CD4-positive, alpha-beta T cell treated with Interleukin-6 at 100 ng/mL for 8 hours (primary cell): Measurements from ENCODE around the gene MRPL24.
"Not testable (repeated sequence)": the region's sequence is repeated elsewhere in the genome, so short reads cannot be mapped to it uniquely, and the experiment has no call there.

Experiments
- DNase-seq: peaks from one replicate; pipeline ENCODE4 v3.0.0-alpha.2; 2020; ENCODE audit warnings: mixed read lengths, low spot score

MRPL24 gene

DNA sequence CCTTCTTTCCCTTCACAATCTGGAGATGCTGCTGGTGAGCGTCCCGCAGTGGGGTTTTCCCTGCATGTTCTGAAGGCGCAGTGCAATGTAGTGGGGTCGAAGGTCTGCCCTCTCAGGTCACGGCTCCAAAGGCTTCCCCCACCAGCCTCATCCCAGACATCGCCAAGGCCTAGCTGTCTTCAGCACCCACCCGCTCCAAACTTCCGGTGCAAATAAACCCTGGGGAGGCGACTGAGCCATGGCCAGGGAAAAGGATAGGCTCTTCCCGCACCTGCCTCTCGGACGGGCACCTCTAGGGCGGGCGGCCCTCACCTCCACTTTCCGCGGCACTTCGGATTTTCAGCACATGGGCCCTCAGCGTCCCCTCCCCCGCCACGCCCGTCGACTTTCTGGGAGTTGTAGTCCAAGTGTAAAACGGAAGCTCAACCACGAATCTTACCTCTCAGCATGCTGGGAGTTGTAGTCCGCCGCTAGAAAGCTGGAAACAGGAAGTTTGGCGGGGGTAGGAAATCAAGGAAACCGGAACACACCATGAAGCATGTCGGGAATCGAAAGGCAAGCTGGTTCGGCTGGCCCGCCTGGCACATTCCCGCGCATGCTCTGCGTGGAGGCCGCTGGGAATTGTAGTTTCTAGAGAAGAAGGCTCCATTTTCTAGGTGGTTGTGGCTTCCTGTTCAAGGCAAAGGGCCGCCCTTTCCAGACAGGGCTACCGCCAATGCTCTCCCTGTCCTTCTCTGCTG lies at the start of gene MRPL24:
TSS of gene MRPL24 (minus strand) at position 348 of the 740 bp plus-strand sequence. CDS start 2,384 bp downstream, outside the sequence.
- peak; percentile 99 for DNase-seq

GRCh38 chr1:156789621-156790318 lies 48.9 kb upstream of the MRPL24 start:
- DNase-seq = no peak

GRCh38 chr1:156788136-156788535 lies 47.2 kb upstream of the MRPL24 start:
- no peak for DNase-seq

GRCh38 chr1:156786640-156787039 lies 45.8 kb upstream of the MRPL24 start:
- DNase-seq = no peak

GRCh38 chr1:156785458-156785857 lies 44.6 kb upstream of the MRPL24 start:
- no peak for DNase-seq

GRCh38 chr1:156781585-156782186 lies 40.8 kb upstream of the MRPL24 start:
- DNase-seq = no peak

GRCh38 chr1:156777573-156777972 lies 36.7 kb upstream of the MRPL24 start:
- DNase-seq = no peak

GRCh38 chr1:156776942-156777341 lies 36.1 kb upstream of the MRPL24 start:
- no peak for DNase-seq

GRCh38 chr1:156775799-156776198 lies 34.9 kb upstream of the MRPL24 start:
- DNase-seq = no peak

DNA sequence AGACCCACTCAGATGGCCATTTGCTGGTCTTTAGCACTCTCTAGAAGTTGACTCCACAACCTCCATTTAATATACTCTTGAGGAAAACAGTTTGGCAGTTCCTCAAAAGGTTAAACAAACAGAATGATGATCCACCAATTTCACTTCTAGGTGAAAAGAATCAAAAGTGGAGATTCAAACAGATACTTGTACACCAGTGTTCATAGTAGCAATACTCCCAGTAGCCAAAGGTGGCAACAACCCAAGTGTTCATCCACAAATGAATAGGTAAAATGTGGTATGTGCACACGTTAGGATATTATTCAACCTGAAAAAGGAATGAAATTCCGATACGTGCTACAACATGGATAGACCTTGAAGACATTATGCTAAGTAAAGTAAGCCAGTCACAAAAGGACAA lies 32.7 kb upstream of the MRPL24 start:
- no peak for DNase-seq

DNA sequence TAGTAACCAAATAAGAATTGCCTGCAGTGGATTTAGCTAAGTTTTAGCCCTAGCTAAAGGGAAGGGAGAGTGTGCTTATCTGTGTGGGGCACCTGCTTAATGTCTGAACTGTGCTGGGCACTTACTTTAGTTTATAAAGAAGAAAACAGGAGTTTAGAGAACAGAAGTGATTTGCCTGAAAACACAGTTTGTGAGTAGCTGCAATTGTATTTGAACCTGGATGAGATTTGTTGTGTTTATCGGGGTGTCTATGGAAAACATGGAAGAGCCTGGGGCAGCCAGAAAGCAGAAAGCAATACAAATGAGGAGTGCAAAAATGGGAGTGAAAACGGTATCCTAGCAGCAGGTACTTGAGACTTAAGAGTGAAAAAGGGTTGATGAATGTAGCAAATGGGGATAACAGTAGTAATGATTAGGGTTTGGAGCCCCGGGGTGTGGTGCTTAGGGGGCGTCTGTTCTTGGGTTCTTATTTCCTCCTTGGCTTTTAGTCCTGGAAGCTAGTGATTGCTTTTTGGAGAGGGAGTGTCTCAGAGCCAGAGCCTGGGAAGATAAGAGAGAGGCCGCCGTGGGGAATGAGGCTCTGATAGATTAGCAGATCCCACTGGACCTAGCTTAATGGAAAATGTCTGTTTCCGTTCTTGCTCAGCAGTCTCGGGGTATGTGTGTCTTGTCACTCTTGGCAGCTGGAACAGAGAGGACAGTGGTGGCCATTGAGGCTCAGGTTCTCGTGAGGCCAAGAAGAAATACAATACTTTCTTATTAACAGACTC lies 32.0 kb upstream of the MRPL24 start:
- DNase-seq = no peak

DNA sequence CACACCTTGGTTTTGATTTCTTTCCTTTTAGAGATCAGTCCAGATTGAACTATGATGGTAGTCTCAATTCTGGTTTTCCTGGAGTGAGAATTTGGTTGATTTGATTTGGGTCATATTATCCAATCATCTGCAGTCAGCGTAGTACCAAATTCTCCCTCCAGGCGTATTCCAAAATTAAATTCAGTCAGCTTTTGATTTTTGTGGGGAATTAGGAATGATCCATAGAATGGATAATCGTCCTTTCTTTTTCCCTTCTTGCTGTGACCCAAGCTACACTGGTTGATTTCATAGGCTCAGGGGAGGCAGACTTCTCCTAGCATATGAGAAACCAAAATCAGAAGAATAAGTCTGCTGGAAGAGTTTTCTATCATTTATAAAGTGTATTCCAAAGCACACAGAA lies 31.3 kb upstream of the MRPL24 start:
- no peak for DNase-seq

DNA sequence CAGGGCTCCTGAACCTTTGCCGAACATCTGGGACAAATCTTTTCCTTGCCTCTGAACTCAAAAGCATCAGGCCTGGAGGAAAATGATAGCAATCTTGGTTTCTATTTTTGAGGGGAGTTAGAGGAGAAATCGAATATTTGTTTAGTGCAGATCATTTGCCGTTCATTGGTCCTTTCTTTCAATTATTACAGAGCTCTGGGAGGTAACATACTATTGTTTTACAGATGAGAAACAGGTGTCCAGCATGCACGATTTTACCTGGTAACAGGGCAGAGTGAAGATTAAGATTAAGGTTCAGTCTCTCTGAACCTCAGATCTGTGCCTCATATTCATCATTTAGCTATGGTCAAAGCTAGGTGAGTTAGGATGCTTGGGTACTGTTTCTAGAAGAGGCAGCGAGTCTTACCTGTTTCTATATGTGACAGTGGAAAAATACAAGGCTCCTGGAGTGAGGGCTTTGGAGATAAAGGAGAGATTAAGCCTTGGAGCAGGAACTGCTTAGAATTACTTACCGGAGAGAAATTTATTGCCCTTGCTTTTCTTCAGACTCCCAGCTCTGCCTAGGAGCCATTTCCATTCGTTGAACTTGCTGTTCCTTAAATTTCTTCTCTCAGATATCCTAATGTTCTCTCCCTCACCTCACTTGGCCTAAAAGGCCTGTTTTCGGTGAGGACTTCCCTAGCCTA lies 27.9 kb upstream of the MRPL24 start:
- no peak for DNase-seq

- no peak for DNase-seq
Observed at GRCh38 chr1:156767879-156768604, 27.2 kb upstream of the MRPL24 start.

DNA sequence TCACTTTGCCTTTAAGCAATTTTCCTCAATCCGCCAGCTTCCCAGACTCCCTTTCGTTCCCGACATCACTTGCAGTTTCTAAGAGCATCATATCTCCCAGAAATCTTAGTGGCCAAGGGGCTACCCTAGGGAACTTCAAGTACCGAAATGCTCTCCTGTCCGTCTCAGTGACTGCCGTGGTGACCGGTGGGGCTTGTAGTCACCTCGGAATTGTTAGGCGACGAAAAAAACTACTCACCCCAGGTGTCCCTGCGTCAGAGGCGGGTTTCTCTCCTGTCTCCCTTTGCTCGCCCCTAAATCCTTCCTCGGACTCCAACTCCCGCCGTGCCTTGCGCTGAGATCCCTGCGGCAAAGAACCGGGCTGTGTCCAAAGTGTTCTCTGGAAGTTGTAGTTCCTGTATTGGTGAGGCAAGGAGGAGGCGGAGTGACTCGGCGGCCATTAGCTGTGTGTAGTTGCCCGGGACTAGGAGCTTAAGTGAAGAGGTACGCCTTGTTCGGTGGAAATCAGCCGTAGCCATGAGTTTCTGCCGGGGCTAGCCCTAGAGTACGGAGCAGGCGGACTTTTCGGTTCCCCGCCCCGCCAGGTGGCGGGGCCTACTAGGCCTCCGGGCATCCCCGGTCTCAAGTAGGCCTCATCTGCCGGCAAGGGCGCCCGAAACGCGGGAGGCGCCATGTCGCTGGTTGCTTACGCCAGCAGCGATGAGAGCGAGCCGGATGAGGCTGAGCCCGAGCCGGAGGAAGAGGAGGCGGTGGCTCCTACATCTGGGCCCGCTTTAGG lies 26.4 kb upstream of the MRPL24 start, which contains the start of gene PRCC:
TSS of gene PRCC (plus strand) at position 435 of the 778 bp plus-strand sequence. CDS start at position 672, 237 bp downstream.
- peak; percentile 99 for DNase-seq

- no peak for DNase-seq
Observed at GRCh38 chr1:156766298-156767100, 25.6 kb upstream of the MRPL24 start.

DNA sequence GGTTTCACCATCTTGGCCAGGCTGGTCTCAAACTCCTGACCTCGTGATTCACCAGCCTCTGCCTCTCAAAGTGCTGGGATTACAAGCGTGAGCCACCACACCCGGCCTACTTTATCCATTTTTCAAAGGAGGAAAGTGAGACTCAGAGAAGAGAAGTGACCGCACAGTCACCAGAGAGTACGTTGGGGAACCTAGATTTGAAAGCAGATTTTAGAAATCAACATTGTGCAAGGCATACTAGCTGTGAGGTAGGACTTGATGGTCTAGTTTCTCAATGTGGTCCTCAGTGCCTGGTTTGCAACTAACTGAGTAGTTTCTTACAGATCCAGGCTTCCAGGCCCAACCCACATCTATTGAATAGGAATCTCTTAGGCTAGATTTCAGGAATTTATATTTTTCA lies 24.8 kb upstream of the MRPL24 start:
- DNase-seq = no peak

GRCh38 chr1:156765136-156765535 lies 24.2 kb upstream of the MRPL24 start:
- not testable (repeated sequence) for DNase-seq

- no peak for DNase-seq
Observed at GRCh38 chr1:156760796-156761104, 19.9 kb upstream of the MRPL24 start.
